ENCODE measurements around the gene PRKRA.
"Not testable (repeated sequence)": the region's sequence is repeated elsewhere in the genome, so short reads cannot be mapped to it uniquely, and the experiment has no call there.

Gene PRKRA

DNA sequence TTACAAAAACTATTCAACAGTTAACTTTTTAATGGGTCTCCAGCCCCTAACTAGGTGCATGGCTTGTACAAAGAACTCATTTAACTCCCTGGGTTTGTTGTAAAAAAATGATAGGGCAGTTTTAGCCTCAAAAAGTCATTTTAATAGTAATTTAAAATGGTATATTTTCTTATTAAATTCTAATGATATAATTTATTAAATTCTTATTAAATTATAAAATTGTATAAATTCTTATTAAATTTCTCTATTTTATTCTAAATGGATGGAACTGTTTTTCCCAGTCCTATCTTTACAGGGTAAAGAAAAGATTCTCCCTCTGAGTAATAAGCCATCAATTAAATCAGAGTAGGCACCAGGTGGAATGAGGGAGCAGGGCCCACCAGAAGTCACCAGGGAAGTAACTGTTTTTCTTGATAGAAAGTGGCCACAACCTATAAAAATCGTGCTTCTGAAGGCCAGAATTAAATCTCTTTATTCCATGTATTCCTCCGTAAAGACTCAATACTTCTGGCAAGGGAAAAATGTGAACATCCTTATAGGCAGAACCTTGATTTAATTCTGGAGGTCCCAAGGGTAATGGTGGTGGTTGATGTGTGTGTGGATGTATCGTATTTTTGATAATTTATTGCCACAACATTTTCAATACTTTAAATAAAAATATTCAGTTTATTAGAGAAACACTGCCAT lies 26.6 kb upstream of the PRKRA start:
- DNase-seq (no peak), ATAC-seq (replicated peaks) (no peak)
- Mint-ChIP-seq H3K4me1 (peaks cover 21 to 25% of the 10 kb centered on the region in 2 donors), H3K4me3 (peak overlapping the region; percentile 95 to 96), H3K9me3 (no peaks in the 10 kb centered on the region), H3K27me3 (no peaks in the 10 kb centered on the region), H3K36me3 (peaks cover 0 to 2% of the 10 kb centered on the region in 2 donors), H3K27ac (no peak overlapping the region)

GRCh38 chr2:178476477-178476876 lies 25.5 kb upstream of the PRKRA start:
- ATAC-seq (replicated peaks) (no peak), DNase-seq (no peak)
- H3K27me3 Mint-ChIP-seq, result no peaks in the 10 kb centered on the region
- H3K27ac Mint-ChIP-seq, result no peak overlapping the region
- H3K36me3 Mint-ChIP-seq, result no peaks in the 10 kb centered on the region
- H3K4me3 Mint-ChIP-seq, result no peak overlapping the region
- H3K9me3 Mint-ChIP-seq, result no peaks in the 10 kb centered on the region
- peaks cover 13 to 14% of the 10 kb centered on the region in 2 donors for H3K4me1 Mint-ChIP-seq

GRCh38 chr2:178474560-178474959 lies 23.6 kb upstream of the PRKRA start:
- DNase-seq (no peak), ATAC-seq (replicated peaks) (no peak)
- Mint-ChIP-seq H3K4me1 (peaks cover 6 to 7% of the 10 kb centered on the region in 2 donors), H3K27me3 (no peaks in the 10 kb centered on the region), H3K36me3 (no peaks in the 10 kb centered on the region), H3K27ac (no peak overlapping the region), H3K4me3 (no peak overlapping the region), H3K9me3 (no peaks in the 10 kb centered on the region)

DNA sequence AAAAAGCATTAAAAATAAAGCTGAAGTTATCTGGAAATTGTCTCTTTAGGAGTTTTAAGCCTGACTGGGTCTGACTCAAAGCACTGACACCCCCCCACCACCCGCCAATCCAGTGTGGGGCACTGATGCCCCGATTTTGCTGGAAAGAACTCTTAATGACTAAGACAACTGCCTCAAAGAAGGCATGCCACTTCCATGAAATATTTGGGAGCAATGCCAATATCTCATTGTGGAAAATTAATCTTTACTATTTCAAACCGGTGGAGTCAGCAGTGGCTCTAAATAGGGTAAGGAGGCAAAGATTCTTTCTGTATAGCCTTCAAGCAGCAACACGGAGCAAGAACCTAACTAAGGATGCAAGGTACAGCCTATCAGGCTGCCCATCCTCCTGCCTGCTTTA lies 23.0 kb upstream of the PRKRA start:
- Mint-ChIP-seq H3K36me3 (no peaks in the 10 kb centered on the region), H3K4me3 (no peak overlapping the region), H3K27me3 (no peaks in the 10 kb centered on the region), H3K9me3 (no peaks in the 10 kb centered on the region), H3K27ac (no peak overlapping the region), H3K4me1 (peaks cover under 1 to 5% of the 10 kb centered on the region in 2 donors)
- ATAC-seq (replicated peaks), result no peak
- no peak for DNase-seq

GRCh38 chr2:178473373-178473772 lies 22.4 kb upstream of the PRKRA start:
- ATAC-seq (replicated peaks), result no peak
- Mint-ChIP-seq H3K27ac (no peak overlapping the region), H3K4me3 (no peak overlapping the region), H3K36me3 (no peaks in the 10 kb centered on the region), H3K9me3 (no peaks in the 10 kb centered on the region), H3K27me3 (no peaks in the 10 kb centered on the region), H3K4me1 (peaks cover 0 to 2% of the 10 kb centered on the region in 2 donors)
- DNase-seq, result no peak

DNA sequence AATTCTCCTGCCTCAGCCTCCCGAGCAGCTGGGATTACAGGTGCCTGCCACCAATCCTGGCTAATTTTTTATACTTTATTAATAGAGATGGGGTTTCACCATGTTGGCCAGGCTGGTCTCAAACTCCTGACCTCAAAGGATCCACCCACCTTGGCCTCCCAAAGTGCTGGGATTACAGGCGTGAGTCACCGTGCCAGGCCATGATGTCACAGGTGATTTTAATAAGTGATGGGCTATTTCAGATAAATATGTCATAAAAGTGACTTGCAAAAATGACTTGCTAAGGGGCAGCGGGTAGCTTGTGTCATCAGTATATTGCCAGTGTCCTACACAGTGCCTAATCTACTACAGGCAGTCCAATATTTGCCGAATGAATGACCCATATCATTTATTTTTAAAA lies 20.3 kb upstream of the PRKRA start:
- H3K4me3 Mint-ChIP-seq; ATAC-seq (replicated peaks); H3K9me3 Mint-ChIP-seq; H3K27ac Mint-ChIP-seq; H3K27me3 Mint-ChIP-seq; H3K4me1 Mint-ChIP-seq; H3K36me3 Mint-ChIP-seq; DNase-seq: not testable (repeated sequence)

DNA sequence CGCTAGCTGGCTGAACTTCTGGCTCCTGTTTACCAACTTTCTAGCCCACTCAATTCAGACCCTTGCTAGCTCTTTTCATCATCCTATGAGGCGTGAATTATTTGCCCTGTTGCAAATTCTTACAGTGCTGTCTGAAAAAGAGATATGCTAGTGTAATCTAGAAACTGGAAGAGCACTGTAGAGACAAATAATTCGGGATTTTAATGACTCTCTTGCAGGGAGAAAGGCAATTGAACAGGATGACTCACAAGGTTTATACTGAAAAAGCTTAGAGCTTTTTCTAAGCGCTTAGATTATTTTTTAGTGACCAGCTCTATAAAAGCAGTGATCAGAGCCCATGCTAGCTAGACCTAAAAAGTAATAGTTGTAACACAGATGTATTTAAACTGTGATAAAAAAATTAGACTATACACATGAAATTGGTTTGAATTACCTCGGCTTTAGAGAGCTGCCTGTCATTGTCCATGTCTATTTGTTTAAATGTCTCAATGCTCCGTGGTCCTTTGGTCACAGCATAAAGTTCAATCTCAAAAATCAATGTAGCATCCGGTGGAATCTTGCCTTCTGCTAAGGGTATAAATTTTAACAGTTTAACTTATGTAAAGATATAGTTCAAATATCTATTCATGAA lies 18.4 kb upstream of the PRKRA start:
- Mint-ChIP-seq H3K4me1 (no peaks in the 10 kb centered on the region), H3K27ac (no peak overlapping the region), H3K9me3 (no peaks in the 10 kb centered on the region), H3K36me3 (peaks cover 10 to 11% of the 10 kb centered on the region in 2 donors), H3K27me3 (no peaks in the 10 kb centered on the region), H3K4me3 (no peak overlapping the region)
- no peak for ATAC-seq (replicated peaks)
- no peak for DNase-seq

GRCh38 chr2:178457390-178457886 lies 6.5 kb upstream of the PRKRA start:
- H3K4me3 Mint-ChIP-seq, result no peak overlapping the region

DNA sequence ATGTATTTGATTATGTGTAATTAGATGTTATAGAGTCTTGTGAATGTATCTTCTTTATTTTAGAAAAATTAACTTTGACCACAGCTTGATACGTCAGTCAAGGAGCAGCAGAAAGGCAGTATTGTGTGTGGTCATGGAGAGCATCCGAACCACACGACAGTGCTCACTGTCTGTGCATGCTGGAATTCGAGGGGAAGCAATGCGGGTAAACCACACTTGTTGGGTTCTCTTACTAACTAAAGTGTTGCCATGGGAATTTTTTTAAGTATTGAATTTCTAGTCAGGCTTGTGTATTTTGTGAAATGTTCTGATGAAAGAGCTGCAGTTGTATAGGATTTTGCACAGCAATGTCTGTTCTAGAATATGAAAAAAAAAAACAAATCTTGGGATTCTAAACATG lies 5.0 kb upstream of the PRKRA start:
- H3K27ac Mint-ChIP-seq, result no peak overlapping the region
- peaks cover 0 to 7% of the 10 kb centered on the region in 2 donors for H3K27me3 Mint-ChIP-seq
- ATAC-seq (replicated peaks) (no peak), DNase-seq (no peak)
- no peak overlapping the region for H3K4me3 Mint-ChIP-seq
- peaks cover 0 to 2% of the 10 kb centered on the region in 2 donors for H3K4me1 Mint-ChIP-seq
- peaks cover 0 to 1% of the 10 kb centered on the region in 2 donors for H3K36me3 Mint-ChIP-seq
- peaks cover 0 to 2% of the 10 kb centered on the region in 2 donors for H3K9me3 Mint-ChIP-seq

More at GRCh38 chr2:178457390-178457886, 6.5 kb upstream of the PRKRA start:
- ATAC-seq (replicated peaks) (no peak), DNase-seq (no peak)
- Mint-ChIP-seq H3K27ac (no peak overlapping the region), H3K27me3 (peaks cover 0 to 7% of the 10 kb centered on the region in 2 donors), H3K9me3 (peaks cover 0 to 2% of the 10 kb centered on the region in 2 donors), H3K36me3 (peaks cover 0 to 1% of the 10 kb centered on the region in 2 donors), H3K4me1 (no peaks in the 10 kb centered on the region)

- Mint-ChIP-seq H3K27ac (no peak overlapping the region), H3K36me3 (peaks cover 10 to 11% of the 10 kb centered on the region in 2 donors), H3K4me3 (no peak overlapping the region), H3K4me1 (peaks cover 12 to 22% of the 10 kb centered on the region in 2 donors), H3K9me3 (peaks cover 0 to 2% of the 10 kb centered on the region in 2 donors), H3K27me3 (peaks cover 0 to 7% of the 10 kb centered on the region in 2 donors)
- no peak for DNase-seq
- no peak for ATAC-seq (replicated peaks)
These were observed 1.9 kb upstream of the PRKRA start for GRCh38 chr2:178452870-178453269.

GRCh38 chr2:178452334-178452733 lies 1.4 kb upstream of the PRKRA start:
- H3K27me3 Mint-ChIP-seq, result peaks cover 0 to 7% of the 10 kb centered on the region in 2 donors
- no peak for ATAC-seq (replicated peaks)
- no peak overlapping the region for H3K27ac Mint-ChIP-seq
- peak overlapping the region; percentile 21 to 98 for H3K4me3 Mint-ChIP-seq
- H3K4me1 Mint-ChIP-seq, result peaks cover 12 to 23% of the 10 kb centered on the region in 2 donors
- peaks cover 10 to 12% of the 10 kb centered on the region in 2 donors for H3K36me3 Mint-ChIP-seq
- no peak for DNase-seq
- peaks cover 0 to 2% of the 10 kb centered on the region in 2 donors for H3K9me3 Mint-ChIP-seq

DNA sequence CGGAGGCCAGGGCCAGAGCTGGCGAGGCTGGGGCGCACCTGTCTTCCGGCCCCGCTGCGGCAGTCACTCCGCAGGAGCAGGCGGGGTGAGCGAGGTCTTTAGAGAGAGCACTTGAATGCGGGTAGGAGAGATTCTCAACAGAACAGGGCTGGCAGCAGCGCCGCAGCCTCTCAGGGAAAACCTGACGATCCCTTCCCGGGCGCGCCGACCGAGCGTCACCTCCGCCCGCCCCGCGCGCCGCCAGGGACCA lies 526 bp downstream of the PRKRA start:
- peak; percentile 79 for DNase-seq
- peaks cover 12 to 23% of the 10 kb centered on the region in 2 donors for H3K4me1 Mint-ChIP-seq
- peak overlapping the region; percentile 96 for H3K27ac Mint-ChIP-seq
- peak; percentile 65 to 66 for ATAC-seq (replicated peaks)
- H3K9me3 Mint-ChIP-seq, result peaks cover 0 to 2% of the 10 kb centered on the region in 2 donors
- H3K36me3 Mint-ChIP-seq, result peaks cover 10 to 12% of the 10 kb centered on the region in 2 donors
- H3K4me3 Mint-ChIP-seq, result peak overlapping the region; percentile 89 to 98
- H3K27me3 Mint-ChIP-seq, result peaks cover 0 to 7% of the 10 kb centered on the region in 2 donors

- Mint-ChIP-seq H3K9me3 (peaks cover 0 to 2% of the 10 kb centered on the region in 2 donors), H3K27me3 (peaks cover 0 to 6% of the 10 kb centered on the region in 2 donors), H3K36me3 (peaks cover 12 to 17% of the 10 kb centered on the region in 2 donors), H3K4me3 (peak overlapping the region; percentile 89 to 98), H3K27ac (peak overlapping the region; percentile 96), H3K4me1 (peaks cover 12 to 23% of the 10 kb centered on the region in 2 donors)
- ATAC-seq (replicated peaks), result peak in 1 of 2 donors; percentile 5
- peak; percentile 5 for DNase-seq
These were observed 1.1 kb downstream of the PRKRA start for GRCh38 chr2:178449700-178450523.

- peak overlapping the region in 1 of 2 donors; percentile 30 for H3K4me3 Mint-ChIP-seq
- no peaks in the 10 kb centered on the region for H3K27me3 Mint-ChIP-seq
- no peak for ATAC-seq (replicated peaks)
- peak overlapping the region; percentile 60 for H3K27ac Mint-ChIP-seq
- H3K36me3 Mint-ChIP-seq, result peaks cover 14 to 23% of the 10 kb centered on the region in 2 donors
- H3K9me3 Mint-ChIP-seq, result no peaks in the 10 kb centered on the region
- no peak for DNase-seq
- peaks cover 12 to 23% of the 10 kb centered on the region in 2 donors for H3K4me1 Mint-ChIP-seq
These were observed 1.9 kb downstream of the PRKRA start for GRCh38 chr2:178448968-178449661.
